ENCODE results near the gene KANK4. TPM values are rescaled to one million over a fixed set of nuclear protein-coding genes. Genes with fewer than 3 reads are reported as not detected.

The KANK4 gene
- total and polyA plus RNA-seq, 7 experiments from 2014 or later = not detected

- H3K9me3 Mint-ChIP-seq = peaks cover 7 to 41% (median 21%) of the 10 kb centered on the region in 11 donors
- no peak for DNase-seq
- ATAC-seq = no peak
- H3K27me3 ChIP-seq (ENCODE audit: control insufficient read depth in 2 of 2, insufficient read depth in 2 of 2, low read length in 2 of 2) = no peaks in the 10 kb centered on the region
- no peak overlapping the region for H3K27ac ChIP-seq (ENCODE audit: low read depth, low read length)
- peaks cover 0 to 21% (median 11%) of the 10 kb centered on the region in 5 donors for H3K36me3 Mint-ChIP-seq
- H3K36me3 ChIP-seq (ENCODE audit: control insufficient read depth in 2 of 3, insufficient read depth in 3 of 3, low read length in 3 of 3) = no peaks in the 10 kb centered on the region
- no peak overlapping the region for H3K4me3 ChIP-seq (ENCODE audit: low read length)
- no peaks in the 10 kb centered on the region for H3K4me1 ChIP-seq (ENCODE audit: control insufficient read depth in 2 of 2, insufficient read depth in 2 of 2, low read length in 2 of 2)
- ChIA-PET POLR2A (no interaction called here), CTCF (interaction anchor here (0.6 kb wide), 1 partner anchor 532 kb away, joined by 3 read pairs; no protein-coding TSS in a partner anchor)
- H3K4me3 Mint-ChIP-seq = no peak overlapping the region
- intact Hi-C loops (cut with micrococcal nuclease) = no loop called here
- H3K27me3 Mint-ChIP-seq = peaks cover 0 to 11% (median 5%) of the 10 kb centered on the region in 5 donors
- H3K4me1 Mint-ChIP-seq = peaks cover 0 to 8% (median 0%) of the 10 kb centered on the region in 7 donors
- H3K27ac Mint-ChIP-seq = no peak overlapping the region
- H3K9me3 ChIP-seq (ENCODE audit: control insufficient read depth in 2 of 3, low read length in 3 of 3) = peaks cover 0 to 6% (median 0%) of the 10 kb centered on the region in 3 experiments
Measured at GRCh38 chr1:62208970-62209369, 110.3 kb downstream of the KANK4 start.

GRCh38 chr1:62208087-62208486 is 111.1 kb downstream of the KANK4 start:
- Histone ChIP-seq H3K27me3 (ENCODE audit: control insufficient read depth in 2 of 2, insufficient read depth in 2 of 2, low read length in 2 of 2) (no peaks in the 10 kb centered on the region), H3K4me1 (ENCODE audit: control insufficient read depth in 2 of 2, insufficient read depth in 2 of 2, low read length in 2 of 2) (no peaks in the 10 kb centered on the region), H3K36me3 (ENCODE audit: control insufficient read depth in 2 of 3, insufficient read depth in 3 of 3, low read length in 3 of 3) (no peaks in the 10 kb centered on the region), H3K27ac (ENCODE audit: low read depth, low read length) (no peak overlapping the region), H3K9me3 (ENCODE audit: control insufficient read depth in 2 of 3, low read length in 3 of 3) (peaks cover 0 to 6% (median 0%) of the 10 kb centered on the region in 3 experiments), H3K4me3 (ENCODE audit: low read length) (no peak overlapping the region)
- H3K36me3 Mint-ChIP-seq = peaks cover 0 to 21% (median 11%) of the 10 kb centered on the region in 5 donors
- CTCF ChIA-PET = no interaction called here
- H3K4me3 Mint-ChIP-seq = no peak overlapping the region
- ATAC-seq (no peak), DNase-seq (no peak)
- peaks cover 0 to 8% (median 0%) of the 10 kb centered on the region in 7 donors for H3K4me1 Mint-ChIP-seq
- no peak overlapping the region for H3K27ac Mint-ChIP-seq
- H3K9me3 Mint-ChIP-seq = peaks cover 7 to 41% (median 21%) of the 10 kb centered on the region in 11 donors
- intact Hi-C loops (cut with micrococcal nuclease) = no loop called here
- POLR2A ChIA-PET = no interaction called here
- H3K27me3 Mint-ChIP-seq = peaks cover 0 to 11% (median 5%) of the 10 kb centered on the region in 5 donors

- peaks cover 2 to 11% (median 5%) of the 10 kb centered on the region in 5 donors for H3K27me3 Mint-ChIP-seq
- Histone ChIP-seq H3K4me1 (ENCODE audit: control insufficient read depth in 2 of 2, insufficient read depth in 2 of 2, low read length in 2 of 2) (no peaks in the 10 kb centered on the region), H3K9me3 (ENCODE audit: control insufficient read depth in 2 of 3, low read length in 3 of 3) (peaks cover 0 to 6% (median 0%) of the 10 kb centered on the region in 3 experiments), H3K27ac (ENCODE audit: low read depth, low read length) (no peak overlapping the region), H3K36me3 (ENCODE audit: control insufficient read depth in 2 of 3, insufficient read depth in 3 of 3, low read length in 3 of 3) (no peaks in the 10 kb centered on the region), H3K27me3 (ENCODE audit: control insufficient read depth in 2 of 2, insufficient read depth in 2 of 2, low read length in 2 of 2) (no peaks in the 10 kb centered on the region), H3K4me3 (ENCODE audit: low read length) (no peak overlapping the region)
- no peak for ATAC-seq
- DNase-seq = no peak
- intact Hi-C loops (cut with micrococcal nuclease) = no loop called here
- H3K9me3 Mint-ChIP-seq = peaks cover 7 to 38% (median 21%) of the 10 kb centered on the region in 11 donors
- POLR2A ChIA-PET = no interaction called here
- no peak overlapping the region for H3K4me3 Mint-ChIP-seq
- CTCF ChIA-PET = no interaction called here
- peaks cover 0 to 8% (median 0%) of the 10 kb centered on the region in 7 donors for H3K4me1 Mint-ChIP-seq
- no peak overlapping the region for H3K27ac Mint-ChIP-seq
- peaks cover 0 to 21% (median 11%) of the 10 kb centered on the region in 5 donors for H3K36me3 Mint-ChIP-seq
Measured at GRCh38 chr1:62207187-62207586, 112.0 kb downstream of the KANK4 start.

GRCh38 chr1:62198781-62199125 is 120.5 kb downstream of the KANK4 start:
- intact Hi-C loops (cut with micrococcal nuclease) = no loop called here
- Mint-ChIP-seq H3K4me3 (no peak overlapping the region), H3K27ac (no peak overlapping the region), H3K4me1 (peaks cover 0 to 16% (median 8%) of the 10 kb centered on the region in 7 donors), H3K9me3 (peaks cover 0 to 4% (median 0%) of the 10 kb centered on the region in 11 donors), H3K27me3 (peaks cover 25 to 31% (median 29%) of the 10 kb centered on the region in 5 donors), H3K36me3 (peaks cover 0 to 6% (median 0%) of the 10 kb centered on the region in 5 donors)
- POLR2A ChIA-PET = no interaction called here
- no peaks in the 10 kb centered on the region for H3K4me1 ChIP-seq (ENCODE audit: control insufficient read depth in 2 of 2, insufficient read depth in 2 of 2, low read length in 2 of 2)
- ATAC-seq (no peak), DNase-seq (no peak)
- CTCF ChIA-PET = no interaction called here
- H3K27ac ChIP-seq (ENCODE audit: low read depth, low read length) = no peak overlapping the region
- no peaks in the 10 kb centered on the region for H3K9me3 ChIP-seq (ENCODE audit: control insufficient read depth in 2 of 3, low read length in 3 of 3)
- no peaks in the 10 kb centered on the region for H3K27me3 ChIP-seq (ENCODE audit: control insufficient read depth in 2 of 2, insufficient read depth in 2 of 2, low read length in 2 of 2)
- no peak overlapping the region for H3K4me3 ChIP-seq (ENCODE audit: low read length)
- no peaks in the 10 kb centered on the region for H3K36me3 ChIP-seq (ENCODE audit: control insufficient read depth in 2 of 3, insufficient read depth in 3 of 3, low read length in 3 of 3)

- ATAC-seq (no peak), DNase-seq (no peak)
- POLR2A ChIA-PET = no interaction called here
- Histone ChIP-seq H3K27ac (ENCODE audit: low read depth, low read length) (no peak overlapping the region), H3K9me3 (ENCODE audit: control insufficient read depth in 2 of 3, low read length in 3 of 3) (no peaks in the 10 kb centered on the region), H3K4me1 (ENCODE audit: control insufficient read depth in 2 of 2, insufficient read depth in 2 of 2, low read length in 2 of 2) (no peaks in the 10 kb centered on the region), H3K4me3 (ENCODE audit: low read length) (no peak overlapping the region), H3K36me3 (ENCODE audit: control insufficient read depth in 2 of 3, insufficient read depth in 3 of 3, low read length in 3 of 3) (no peaks in the 10 kb centered on the region), H3K27me3 (ENCODE audit: control insufficient read depth in 2 of 2, insufficient read depth in 2 of 2, low read length in 2 of 2) (no peaks in the 10 kb centered on the region)
- no peak overlapping the region for H3K27ac Mint-ChIP-seq
- H3K9me3 Mint-ChIP-seq = peaks cover 0 to 4% (median 0%) of the 10 kb centered on the region in 11 donors
- H3K36me3 Mint-ChIP-seq = peaks cover 0 to 6% (median 3%) of the 10 kb centered on the region in 5 donors
- no peak overlapping the region for H3K4me3 Mint-ChIP-seq
- H3K27me3 Mint-ChIP-seq = peaks cover 30 to 34% (median 32%) of the 10 kb centered on the region in 5 donors
- intact Hi-C loops (cut with micrococcal nuclease) = no loop called here
- CTCF ChIA-PET = no interaction called here
- H3K4me1 Mint-ChIP-seq = peaks cover 0 to 16% (median 8%) of the 10 kb centered on the region in 7 donors
Measured at GRCh38 chr1:62198069-62198780, 121.0 kb downstream of the KANK4 start.

GRCh38 chr1:62196086-62196690 is 123.0 kb downstream of the KANK4 start:
- H3K36me3 ChIP-seq (ENCODE audit: control insufficient read depth in 2 of 3, insufficient read depth in 3 of 3, low read length in 3 of 3) = no peaks in the 10 kb centered on the region
- no peak for DNase-seq
- H3K4me1 ChIP-seq (ENCODE audit: control insufficient read depth in 2 of 2, insufficient read depth in 2 of 2, low read length in 2 of 2) = no peaks in the 10 kb centered on the region
- H3K36me3 Mint-ChIP-seq = peaks cover 0 to 6% (median 4%) of the 10 kb centered on the region in 5 donors
- peaks cover 0 to 16% (median 8%) of the 10 kb centered on the region in 7 donors for H3K4me1 Mint-ChIP-seq
- H3K4me3 ChIP-seq (ENCODE audit: low read length) = no peak overlapping the region
- intact Hi-C loops (cut with micrococcal nuclease) = no loop called here
- H3K4me3 Mint-ChIP-seq = peak overlapping the region in 1 of 10 donors; percentile 56
- H3K27ac Mint-ChIP-seq = no peak overlapping the region
- POLR2A ChIA-PET = no interaction called here
- H3K27me3 Mint-ChIP-seq = peaks cover 25 to 40% (median 32%) of the 10 kb centered on the region in 5 donors
- CTCF ChIA-PET = no interaction called here
- peaks cover 0 to 4% (median 0%) of the 10 kb centered on the region in 11 donors for H3K9me3 Mint-ChIP-seq
- ATAC-seq = no peak
- H3K27ac ChIP-seq (ENCODE audit: low read depth, low read length) = no peak overlapping the region
- no peaks in the 10 kb centered on the region for H3K27me3 ChIP-seq (ENCODE audit: control insufficient read depth in 2 of 2, insufficient read depth in 2 of 2, low read length in 2 of 2)
- H3K9me3 ChIP-seq (ENCODE audit: control insufficient read depth in 2 of 3, low read length in 3 of 3) = no peaks in the 10 kb centered on the region
